Neural cell (in vitro differentiated cells): Measurements from ENCODE around the gene NR2F1-AS1.

Experiments used
- EP300 ChIP-seq: fragments of 450-650 bp; conservative IDR thresholded peaks from 2 replicates; pipeline ENCODE4 v1.6.1; 2014; ENCODE audit warnings: antibody characterized with exemption, mild to moderate bottlenecking, moderate library complexity; ENCODE audit not compliant: poor library complexity, severe bottlenecking
- EZH2 ChIP-seq: fragments of 200-600, 300-800 bp; shearing (Covaris generic), sonication (generic); IDR thresholded peaks from 2 replicates; pipeline ENCODE4 v1.6.1; 2014; ENCODE audit warnings: antibody characterized with exemption, low read length, borderline replicate concordance, mild to moderate bottlenecking; ENCODE audit not compliant: insufficient read depth, poor library complexity, severe bottlenecking
- MXI1 ChIP-seq: fragments of 450-650 bp; conservative IDR thresholded peaks from 2 replicates; pipeline ENCODE4 v1.6.1; 2014; ENCODE audit warnings: antibody characterized with exemption, mild to moderate bottlenecking; ENCODE audit not compliant: poor library complexity, severe bottlenecking
- POLR2AphosphoS5 ChIP-seq: IDR thresholded peaks from 2 replicates; pipeline ENCODE4 v1.6.1; 2012
- RAD21 ChIP-seq: fragments of 450-650 bp; conservative IDR thresholded peaks from 2 replicates; pipeline ENCODE4 v1.6.1; 2014; ENCODE audit warnings: antibody characterized with exemption, mild to moderate bottlenecking, moderate library complexity
- SMC3 ChIP-seq: fragments of 450-650 bp; conservative IDR thresholded peaks from 2 replicates; pipeline ENCODE4 v1.6.1; 2014; ENCODE audit warnings: antibody characterized with exemption, mild to moderate bottlenecking, moderate library complexity; ENCODE audit not compliant: poor library complexity
- TAF1 ChIP-seq: IDR thresholded peaks from 2 replicates; pipeline ENCODE4 v1.6.1; 2012; ENCODE audit warnings: low read depth
- TF ChIP-seq, protein P1 (sequence below): fragments of 450-650 bp; IDR thresholded peaks from 2 replicates; pipeline ENCODE4 v1.5.1; 2014; ENCODE audit warnings: antibody characterized with exemption, mild to moderate bottlenecking, moderate library complexity; ENCODE audit not compliant: poor library complexity, severe bottlenecking

DNA sequence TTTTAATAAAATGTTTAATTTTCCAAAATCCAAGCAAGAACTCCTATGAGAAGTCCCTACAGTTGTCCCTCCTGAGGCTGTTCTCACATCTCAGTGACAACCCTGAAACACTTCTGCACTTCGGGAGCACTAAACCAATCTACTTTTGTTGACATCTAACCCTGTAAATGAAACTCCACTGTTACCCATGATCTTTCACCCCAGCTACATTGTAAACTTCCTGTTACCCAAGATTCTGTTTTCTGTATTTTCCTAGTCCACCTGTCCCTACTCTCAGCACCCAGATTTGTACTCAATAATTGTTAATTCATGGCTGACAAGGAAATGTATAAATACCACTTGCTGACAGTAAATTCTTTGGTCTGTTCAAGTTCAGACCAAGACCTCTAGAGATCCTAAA is 153.7 kb downstream of the NR2F1-AS1 start:
- TF ChIP-seq, protein P1, sequence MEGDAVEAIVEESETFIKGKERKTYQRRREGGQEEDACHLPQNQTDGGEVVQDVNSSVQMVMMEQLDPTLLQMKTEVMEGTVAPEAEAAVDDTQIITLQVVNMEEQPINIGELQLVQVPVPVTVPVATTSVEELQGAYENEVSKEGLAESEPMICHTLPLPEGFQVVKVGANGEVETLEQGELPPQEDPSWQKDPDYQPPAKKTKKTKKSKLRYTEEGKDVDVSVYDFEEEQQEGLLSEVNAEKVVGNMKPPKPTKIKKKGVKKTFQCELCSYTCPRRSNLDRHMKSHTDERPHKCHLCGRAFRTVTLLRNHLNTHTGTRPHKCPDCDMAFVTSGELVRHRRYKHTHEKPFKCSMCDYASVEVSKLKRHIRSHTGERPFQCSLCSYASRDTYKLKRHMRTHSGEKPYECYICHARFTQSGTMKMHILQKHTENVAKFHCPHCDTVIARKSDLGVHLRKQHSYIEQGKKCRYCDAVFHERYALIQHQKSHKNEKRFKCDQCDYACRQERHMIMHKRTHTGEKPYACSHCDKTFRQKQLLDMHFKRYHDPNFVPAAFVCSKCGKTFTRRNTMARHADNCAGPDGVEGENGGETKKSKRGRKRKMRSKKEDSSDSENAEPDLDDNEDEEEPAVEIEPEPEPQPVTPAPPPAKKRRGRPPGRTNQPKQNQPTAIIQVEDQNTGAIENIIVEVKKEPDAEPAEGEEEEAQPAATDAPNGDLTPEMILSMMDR, result no peak
- TF ChIP-seq RAD21 (no peak), EZH2 (no peak), POLR2AphosphoS5 (no peak), EP300 (no peak), MXI1 (no peak), SMC3 (no peak), TAF1 (no peak)
